ENCODE results near the gene CA4.
"Not testable (repeated sequence)": the region's sequence is repeated elsewhere in the genome, so short reads cannot be mapped to it uniquely, and the experiment has no call there.

The CA4 gene

GRCh38 chr17:60176763-60177162 lies 27.0 kb downstream of the CA4 start:
- DNase-seq (ENCODE audit: low read depth), result not testable (repeated sequence)

DNA sequence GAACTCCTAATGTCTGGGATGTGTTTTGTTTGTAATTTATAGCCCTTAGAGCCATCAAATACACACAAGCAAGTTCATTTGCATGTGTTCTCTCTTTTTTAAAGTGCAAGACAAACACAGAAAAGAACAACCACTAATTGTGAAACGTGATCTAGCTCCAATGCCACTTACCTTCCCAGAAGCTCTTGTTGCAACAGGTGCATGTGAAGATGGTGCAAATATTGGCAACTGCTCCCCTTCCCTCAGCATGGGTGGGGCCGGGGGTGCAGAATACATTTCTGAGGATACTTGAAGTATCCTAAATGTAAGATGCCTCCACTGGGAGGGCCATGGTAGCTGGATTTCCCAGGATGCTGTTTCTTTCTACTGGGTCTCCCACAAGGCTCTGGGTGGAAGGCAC lies 28.4 kb downstream of the CA4 start:
- not testable (repeated sequence) for DNase-seq (ENCODE audit: low read depth)

GRCh38 chr17:60180380-60180779 lies 30.6 kb downstream of the CA4 start:
- not testable (repeated sequence) for DNase-seq (ENCODE audit: low read depth)

DNA sequence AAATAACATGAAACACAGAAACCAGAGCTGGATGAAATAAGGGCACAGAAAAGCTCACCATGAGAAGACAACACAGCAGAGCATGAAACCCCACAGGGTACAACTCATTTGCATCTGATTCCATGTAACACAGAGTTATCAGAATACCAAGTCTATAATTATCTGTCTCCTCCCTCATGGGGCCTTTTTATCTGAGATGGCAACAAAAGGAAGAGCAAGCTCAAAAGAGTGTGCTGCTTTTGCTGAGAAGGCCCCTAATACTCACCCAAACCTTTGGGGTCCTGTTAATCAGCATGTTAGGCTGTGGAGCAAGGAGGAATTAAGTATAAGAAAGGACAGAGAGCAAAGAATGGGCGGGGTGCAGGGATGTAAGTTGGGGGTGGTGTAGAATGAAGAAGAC lies 36.6 kb downstream of the CA4 start:
- DNase-seq (ENCODE audit: low read depth), result not testable (repeated sequence)

DNA sequence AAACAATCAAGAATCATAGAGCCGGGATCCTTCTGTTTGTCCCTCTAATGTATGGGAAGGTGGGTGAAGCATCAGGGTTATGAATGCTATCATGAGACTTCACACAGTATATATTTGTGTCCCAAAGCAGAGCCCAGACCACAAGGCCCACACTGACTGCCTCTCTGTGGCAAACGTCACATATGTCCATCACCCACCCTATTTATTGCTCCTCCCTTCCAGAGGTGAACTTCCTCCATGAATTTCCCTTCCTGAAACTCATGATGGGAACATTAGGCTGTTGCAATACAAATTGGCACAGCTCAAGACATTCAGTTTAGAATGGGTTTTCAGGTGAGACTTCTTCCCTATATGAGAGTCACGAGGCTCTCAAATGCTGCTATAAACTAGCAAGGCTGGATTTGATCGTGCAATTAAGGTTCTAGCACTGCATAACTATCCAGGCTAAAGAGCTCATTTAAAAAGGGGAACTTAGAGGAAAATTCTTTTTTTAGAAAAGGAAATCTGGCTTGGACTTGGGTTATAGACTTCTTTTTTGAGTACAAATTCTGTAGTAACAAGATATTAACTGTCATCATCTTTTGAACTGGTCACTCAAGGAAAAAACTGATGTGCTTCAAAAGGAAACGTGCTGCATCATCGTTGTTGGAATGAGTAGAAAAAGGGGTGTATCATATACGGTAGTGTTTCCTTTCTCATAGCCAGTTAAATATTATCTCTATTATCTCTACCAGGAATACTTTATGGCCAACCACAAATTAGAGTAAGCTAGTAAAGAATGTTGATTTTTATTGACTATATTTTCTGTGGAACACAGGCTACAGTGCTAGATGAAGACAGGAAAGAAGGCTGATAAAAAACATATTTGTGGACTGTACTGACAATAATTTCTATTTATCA lies 37.3 kb downstream of the CA4 start:
- DNase-seq (ENCODE audit: low read depth), result peak; percentile 88

DNA sequence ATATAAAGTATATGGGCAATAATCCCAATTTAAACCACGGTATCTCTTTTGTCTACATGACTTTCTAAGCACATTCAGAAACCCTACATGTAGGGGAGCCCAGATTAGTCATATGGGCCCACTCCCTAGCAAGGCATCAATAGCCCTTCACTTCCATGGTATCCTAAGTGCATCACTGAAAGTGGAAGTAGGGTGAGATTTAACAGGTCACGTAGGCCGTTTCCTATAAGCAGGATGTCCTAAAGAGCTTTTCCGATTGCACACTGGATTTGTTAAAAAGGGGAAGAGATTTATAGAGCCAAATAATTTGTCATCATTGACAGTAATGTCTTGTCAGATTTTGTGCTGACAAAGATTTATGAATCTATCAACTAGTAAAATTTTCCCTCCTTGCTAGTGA lies 39.0 kb downstream of the CA4 start:
- no peak for DNase-seq (ENCODE audit: low read depth)

DNA sequence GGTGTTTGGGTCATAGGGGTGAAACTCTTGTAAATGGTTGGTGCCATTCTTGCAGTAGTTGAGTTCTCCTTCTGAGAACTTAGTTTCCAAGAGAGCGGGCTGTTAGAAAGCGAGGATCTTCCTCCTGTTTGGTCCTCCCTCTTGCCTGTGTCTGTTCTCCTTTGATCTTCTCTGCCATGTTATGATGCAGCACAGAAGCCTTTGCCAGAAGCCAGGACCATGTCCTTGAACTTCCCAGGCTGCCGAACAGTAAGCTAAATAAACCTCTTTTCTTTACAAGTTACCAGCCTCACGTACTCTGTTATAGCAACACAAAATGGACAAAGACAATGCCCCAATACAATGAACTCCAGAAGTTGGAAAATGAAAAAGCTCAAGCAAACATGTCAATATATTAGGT lies 40.3 kb downstream of the CA4 start:
- DNase-seq (ENCODE audit: low read depth), result not testable (repeated sequence)

DNA sequence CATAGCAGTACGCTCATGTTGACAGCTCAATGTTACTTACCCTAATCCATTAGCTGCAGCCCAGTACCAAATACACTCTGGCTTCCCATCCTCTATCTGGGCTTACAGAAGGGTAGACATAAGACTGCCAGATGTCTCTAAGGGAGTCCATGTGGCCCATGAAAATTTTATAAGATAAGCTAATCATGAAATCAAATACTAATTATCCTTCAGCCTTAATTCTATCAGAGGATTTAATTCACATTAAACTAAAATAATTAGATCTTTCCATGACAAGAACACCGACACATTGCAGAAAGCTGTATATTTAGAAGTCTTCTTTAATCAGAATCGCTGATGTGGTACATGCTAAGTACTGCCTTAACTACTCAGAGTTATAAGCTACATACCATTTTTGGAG lies 43.3 kb downstream of the CA4 start:
- not testable (repeated sequence) for DNase-seq (ENCODE audit: low read depth)

DNA sequence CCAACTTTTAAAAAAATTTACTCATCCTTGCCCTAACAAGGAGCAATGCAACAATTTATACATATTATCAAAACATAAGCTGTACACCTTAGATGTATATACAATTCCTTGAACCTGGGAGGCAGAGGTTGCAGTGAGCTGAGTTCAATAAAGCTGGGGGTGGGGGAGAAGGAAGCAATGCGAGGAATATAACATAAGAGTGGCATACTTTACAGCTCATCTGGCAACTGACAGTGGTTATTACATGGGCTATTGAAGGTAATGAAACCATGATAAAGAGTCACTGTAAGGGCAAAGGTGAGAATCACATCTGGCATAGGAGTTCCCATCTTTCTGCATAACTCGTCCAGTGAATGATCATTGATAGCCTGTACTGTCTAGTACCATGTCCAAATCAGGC lies 43.7 kb downstream of the CA4 start:
- DNase-seq (ENCODE audit: low read depth), result no peak

- DNase-seq (ENCODE audit: low read depth), result not testable (repeated sequence)
Measured at GRCh38 chr17:60194141-60194540, 44.4 kb downstream of the CA4 start.

DNA sequence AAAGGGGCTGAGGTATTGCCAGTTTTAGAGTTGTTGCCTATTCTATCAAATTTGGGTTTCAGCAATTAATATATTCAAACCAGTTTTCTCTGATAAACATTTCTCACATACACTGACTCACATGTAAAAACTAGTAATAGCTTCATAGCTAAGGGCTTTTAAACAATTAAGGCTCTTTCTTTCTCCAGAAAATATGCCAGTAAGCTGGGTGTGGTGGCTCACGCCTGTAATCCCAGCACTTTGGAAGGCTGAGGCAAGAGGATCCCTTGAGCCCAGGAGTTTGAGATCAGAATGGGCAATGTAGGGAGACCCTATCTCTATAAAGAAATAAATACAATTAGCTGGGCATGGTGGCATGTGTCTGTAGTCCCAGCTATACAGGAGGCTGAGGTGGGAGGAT lies 48.9 kb downstream of the CA4 start:
- DNase-seq (ENCODE audit: low read depth), result not testable (repeated sequence)

DNA sequence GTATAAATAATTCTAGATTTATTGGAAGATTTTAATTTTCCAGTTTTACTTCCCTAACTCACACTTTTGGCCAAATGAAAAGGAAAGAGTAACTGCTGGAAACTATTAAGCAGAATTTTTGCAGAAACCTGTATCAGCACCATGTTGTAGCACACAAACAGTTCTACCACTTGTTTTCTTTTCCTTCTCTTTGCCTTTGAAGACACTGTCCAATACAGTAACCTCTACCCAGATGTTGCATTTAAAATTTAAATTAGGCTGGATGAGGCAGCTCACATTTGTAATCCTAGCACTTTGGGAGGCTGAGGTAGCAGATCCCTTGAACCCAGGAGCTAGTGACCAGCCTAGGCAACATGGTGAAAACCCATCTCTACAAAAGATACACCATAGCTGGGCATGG lies 56.0 kb downstream of the CA4 start:
- DNase-seq (ENCODE audit: low read depth), result not testable (repeated sequence)

GRCh38 chr17:60208302-60208701 lies 58.5 kb downstream of the CA4 start:
- not testable (repeated sequence) for DNase-seq (ENCODE audit: low read depth)

All from iris pigment epithelial cell (primary cell).